A673 (cell line): Measurements from ENCODE around the gene NLN.

ENCODE experiments used
- EZH2 ChIP-seq: fragments of 200-600 bp; sonication (generic); IDR thresholded peaks from 2 replicates; pipeline ENCODE4 v1.6.1; 2017; ENCODE audit warnings: borderline replicate concordance, low read depth, mild to moderate bottlenecking, mixed read lengths, antibody characterized with exemption, low read length; ENCODE audit not compliant: poor library complexity, severe bottlenecking
- TF ChIP-seq, protein P1 (sequence below): fragments of 300-800, 200-600 bp; sonication (generic); conservative IDR thresholded peaks from 2 replicates; pipeline ENCODE4 v1.5.1; 2017; ENCODE audit warnings: low read depth, mild to moderate bottlenecking, antibody characterized with exemption, low read length, moderate library complexity, mixed read lengths

DNA sequence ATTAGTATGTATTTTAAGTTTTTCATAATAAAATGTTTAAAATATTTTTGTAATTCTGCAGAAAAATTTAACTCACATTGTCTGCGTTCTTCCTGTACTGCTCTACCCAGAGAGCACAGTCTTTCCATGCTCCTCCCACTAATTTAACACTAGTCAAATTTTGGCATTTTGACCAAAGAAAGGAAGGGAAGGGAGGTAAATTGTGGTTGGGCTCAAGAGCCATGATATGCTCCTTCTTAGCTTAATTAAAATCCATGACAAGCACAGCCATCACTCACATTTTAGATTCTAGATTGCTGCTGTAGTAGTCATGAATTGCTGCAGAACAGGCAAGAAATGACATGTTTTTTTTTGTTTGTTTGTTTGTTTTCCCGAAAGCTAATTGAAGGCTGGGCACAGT is 98.4 kb downstream of the NLN start:
- TF ChIP-seq, protein P1, sequence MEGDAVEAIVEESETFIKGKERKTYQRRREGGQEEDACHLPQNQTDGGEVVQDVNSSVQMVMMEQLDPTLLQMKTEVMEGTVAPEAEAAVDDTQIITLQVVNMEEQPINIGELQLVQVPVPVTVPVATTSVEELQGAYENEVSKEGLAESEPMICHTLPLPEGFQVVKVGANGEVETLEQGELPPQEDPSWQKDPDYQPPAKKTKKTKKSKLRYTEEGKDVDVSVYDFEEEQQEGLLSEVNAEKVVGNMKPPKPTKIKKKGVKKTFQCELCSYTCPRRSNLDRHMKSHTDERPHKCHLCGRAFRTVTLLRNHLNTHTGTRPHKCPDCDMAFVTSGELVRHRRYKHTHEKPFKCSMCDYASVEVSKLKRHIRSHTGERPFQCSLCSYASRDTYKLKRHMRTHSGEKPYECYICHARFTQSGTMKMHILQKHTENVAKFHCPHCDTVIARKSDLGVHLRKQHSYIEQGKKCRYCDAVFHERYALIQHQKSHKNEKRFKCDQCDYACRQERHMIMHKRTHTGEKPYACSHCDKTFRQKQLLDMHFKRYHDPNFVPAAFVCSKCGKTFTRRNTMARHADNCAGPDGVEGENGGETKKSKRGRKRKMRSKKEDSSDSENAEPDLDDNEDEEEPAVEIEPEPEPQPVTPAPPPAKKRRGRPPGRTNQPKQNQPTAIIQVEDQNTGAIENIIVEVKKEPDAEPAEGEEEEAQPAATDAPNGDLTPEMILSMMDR: no peak
- TF ChIP-seq EZH2: no peak
